ENCODE data around the gene ZNF236.

DNA sequence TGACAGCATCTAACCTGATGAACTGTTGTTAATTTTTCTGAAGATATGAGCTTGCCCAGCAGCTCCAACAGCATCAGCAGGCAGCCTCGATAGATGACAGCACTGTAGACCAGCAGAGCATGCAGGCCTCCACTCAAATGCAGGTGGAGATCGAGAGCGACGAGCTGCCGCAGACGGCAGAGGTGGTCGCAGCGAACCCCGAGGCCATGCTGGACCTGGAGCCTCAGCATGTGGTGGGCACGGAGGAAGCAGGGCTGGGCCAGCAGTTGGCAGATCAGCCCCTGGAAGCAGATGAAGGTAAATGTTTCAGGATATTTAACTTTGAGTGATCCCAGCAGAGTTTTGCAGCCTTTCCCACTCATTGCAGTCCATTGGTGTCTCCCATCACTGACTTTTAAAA, 85.9 kb downstream of the ZNF236 start:
- TF ChIP-seq, protein P1, sequence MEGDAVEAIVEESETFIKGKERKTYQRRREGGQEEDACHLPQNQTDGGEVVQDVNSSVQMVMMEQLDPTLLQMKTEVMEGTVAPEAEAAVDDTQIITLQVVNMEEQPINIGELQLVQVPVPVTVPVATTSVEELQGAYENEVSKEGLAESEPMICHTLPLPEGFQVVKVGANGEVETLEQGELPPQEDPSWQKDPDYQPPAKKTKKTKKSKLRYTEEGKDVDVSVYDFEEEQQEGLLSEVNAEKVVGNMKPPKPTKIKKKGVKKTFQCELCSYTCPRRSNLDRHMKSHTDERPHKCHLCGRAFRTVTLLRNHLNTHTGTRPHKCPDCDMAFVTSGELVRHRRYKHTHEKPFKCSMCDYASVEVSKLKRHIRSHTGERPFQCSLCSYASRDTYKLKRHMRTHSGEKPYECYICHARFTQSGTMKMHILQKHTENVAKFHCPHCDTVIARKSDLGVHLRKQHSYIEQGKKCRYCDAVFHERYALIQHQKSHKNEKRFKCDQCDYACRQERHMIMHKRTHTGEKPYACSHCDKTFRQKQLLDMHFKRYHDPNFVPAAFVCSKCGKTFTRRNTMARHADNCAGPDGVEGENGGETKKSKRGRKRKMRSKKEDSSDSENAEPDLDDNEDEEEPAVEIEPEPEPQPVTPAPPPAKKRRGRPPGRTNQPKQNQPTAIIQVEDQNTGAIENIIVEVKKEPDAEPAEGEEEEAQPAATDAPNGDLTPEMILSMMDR (IDR thresholded peaks at IDR 0.05) = no peak
- TF ChIP-seq POLR2AphosphoS5 (IDR thresholded peaks at IDR 0.05) (no peak), POLR2A (IDR thresholded peaks at IDR 0.05) (no peak), EP300 (IDR thresholded peaks at IDR 0.05) (no peak)

Data from sigmoid colon (tissue), 4 donors.